GM21717 (cell line): ENCODE results near the gene ETS1.

ENCODE experiments used
- ATAC-seq: cut with Tn5 transposase; IDR thresholded peaks from one replicate; pipeline ENCODE4 v1.9.1; 2021; ENCODE audit warnings: mild to moderate bottlenecking, moderate library complexity; ENCODE audit not compliant: unreplicated experiment

ETS1 gene

DNA sequence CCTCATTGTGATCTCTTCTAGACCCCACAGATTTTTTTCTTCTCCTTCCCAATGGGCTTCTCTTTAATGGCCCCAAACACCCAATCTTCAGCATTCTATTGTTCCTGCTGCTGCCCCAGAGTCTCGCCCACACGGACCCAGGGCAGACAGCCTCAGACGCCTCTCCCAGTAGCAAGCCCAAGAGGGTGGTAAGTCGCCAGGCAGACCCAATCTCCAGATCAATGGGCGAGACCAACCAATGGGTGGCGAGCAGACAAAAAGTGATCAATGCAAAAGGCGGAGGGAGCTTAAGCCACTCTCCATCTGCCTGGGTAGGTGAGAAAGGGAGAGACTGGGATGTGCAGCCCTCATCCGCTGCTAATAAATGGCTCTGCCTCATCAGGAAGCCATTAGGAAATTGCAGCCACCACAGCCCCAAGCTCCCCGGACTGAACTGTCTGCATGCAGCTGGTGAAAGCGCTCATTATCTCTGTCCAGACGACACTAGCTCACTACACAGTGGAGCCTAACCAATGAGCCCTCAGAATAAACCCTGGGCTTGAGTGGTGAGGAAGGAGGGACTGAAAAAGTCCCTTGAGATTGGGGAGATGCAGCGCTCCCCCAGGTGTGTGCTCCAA is 81.8 kb downstream of the ETS1 start:
- ATAC-seq: no peak

DNA sequence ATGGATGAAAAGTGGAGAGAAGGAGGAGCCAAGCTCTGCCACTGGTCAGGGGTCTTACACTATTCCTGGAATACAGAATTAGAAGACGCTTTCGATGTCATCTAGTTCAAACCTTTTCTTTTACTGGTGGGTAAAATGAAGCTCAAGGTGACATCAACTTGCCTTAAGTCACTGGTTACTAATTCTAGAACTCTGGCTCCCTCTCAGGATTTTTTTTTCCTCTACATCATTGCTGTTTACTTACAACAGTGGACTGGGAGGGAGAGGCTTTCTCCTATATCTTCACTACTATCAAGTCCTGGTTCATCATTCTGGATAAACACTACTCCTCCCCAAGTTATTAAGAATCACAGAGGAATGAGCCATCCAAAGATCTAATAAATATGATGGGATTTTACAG is 82.9 kb downstream of the ETS1 start:
- no peak for ATAC-seq

DNA sequence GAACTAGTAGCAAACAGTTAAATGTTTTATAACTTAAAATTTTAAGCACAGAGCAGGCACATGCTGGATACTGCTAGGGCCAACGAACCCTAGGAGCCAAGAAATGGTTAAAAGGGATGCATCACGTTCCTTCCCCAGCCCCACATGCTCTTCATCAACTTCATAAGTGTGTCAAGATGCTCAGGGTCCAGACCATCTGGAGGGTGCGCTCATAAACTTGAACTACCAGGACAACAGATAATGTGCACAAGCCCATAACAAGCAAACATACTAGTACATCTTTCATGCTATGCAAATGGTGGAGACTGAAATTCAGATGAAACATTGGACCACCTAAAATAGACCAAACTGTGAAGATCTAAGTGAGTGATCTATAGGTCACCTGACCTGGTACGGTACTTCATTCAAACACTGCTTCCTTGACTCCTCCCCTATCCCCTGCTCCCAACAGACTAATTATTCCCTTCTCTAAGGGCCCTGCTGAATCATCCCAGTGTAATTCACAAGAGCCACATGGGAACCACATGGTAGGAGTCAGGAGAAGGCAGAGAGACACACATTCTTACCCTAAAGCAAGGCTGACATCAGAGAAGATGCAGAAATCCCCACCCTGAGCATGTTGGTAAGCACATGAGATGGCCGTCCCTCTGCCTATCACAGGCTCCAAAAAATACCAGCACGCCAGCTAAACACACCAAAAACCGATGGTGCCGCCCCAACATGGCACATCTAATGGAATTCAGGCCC is 83.9 kb downstream of the ETS1 start:
- no peak for ATAC-seq

DNA sequence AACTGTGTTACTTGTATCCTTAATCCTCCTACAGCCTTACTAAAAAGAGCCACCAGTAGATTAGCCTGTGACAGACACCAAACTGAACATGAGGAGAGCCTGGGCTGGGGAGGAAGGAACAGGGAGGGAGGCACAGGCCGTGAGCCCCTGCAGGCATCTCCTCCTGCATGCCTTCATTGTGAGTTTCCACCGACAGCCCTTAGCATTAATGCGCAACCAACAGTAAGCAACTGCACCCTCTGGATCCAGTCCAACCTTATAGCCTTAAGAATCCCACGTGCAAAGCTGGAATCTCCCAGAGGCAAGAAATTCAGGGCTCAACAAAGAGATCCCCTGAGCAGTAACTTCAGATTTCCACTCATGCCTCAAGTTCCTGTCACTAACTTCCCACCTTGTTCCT is 84.6 kb downstream of the ETS1 start:
- ATAC-seq: no peak

DNA sequence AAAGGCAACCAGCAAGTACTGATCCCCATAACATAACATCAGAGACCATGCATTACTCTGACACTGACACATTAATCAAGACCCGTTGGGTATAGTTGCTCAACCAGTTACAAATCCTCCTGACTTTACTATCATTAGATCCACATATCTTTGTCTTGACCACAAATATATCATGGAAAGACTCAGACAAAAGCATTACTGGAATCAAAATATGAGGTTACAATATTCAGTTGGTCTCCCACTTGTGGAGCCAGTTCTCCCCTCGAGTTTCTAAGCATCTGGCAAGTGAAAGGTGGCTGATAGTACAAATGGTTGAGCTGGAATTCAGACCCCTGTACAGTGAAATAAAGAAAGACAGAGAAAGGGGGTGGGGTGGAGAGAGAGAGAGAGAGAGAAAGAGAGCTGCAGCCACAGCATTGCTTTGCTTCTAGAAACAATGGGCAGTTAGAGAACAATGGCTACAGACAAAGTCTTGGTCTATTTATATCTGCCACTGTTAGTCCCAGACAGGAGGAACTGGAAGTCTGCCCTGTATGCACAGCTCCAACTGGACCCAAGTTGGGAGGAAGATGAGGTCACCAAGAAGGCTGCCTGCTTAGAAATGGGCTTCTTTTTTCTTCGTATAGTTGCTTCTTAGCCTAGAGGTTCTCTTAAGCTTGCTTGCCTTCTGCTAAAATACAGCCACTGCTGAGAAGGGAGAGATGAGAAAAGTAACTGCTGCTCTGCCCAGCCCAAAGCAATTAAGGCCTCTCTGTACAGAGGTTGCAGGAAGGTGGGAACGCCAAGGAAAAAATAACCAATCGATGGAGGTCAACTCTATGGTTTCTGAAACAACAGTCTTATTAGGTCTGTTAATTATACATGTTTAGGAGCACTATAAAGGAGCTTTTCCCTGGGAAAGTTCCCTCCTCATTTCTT is 85.5 kb downstream of the ETS1 start:
- ATAC-seq: no peak

DNA sequence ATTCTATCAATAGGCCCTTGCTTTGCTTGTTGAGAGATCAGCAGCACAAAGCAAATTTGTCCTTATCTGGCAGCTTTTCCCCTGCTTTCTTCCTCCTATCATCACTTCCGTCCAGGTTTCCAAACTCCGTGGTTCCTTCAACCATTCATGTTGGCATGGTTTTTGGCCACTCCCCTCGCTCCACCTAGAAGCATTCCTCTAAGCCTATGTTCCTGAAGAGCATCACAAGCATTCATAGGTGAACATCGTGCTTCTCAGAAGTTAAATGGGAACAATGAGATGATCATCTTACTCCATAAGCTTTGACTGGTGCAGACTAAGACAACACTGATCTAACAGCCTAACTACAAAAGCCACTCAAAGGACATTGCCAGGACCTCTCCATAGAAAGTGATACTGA is 86.3 kb downstream of the ETS1 start:
- no peak for ATAC-seq

DNA sequence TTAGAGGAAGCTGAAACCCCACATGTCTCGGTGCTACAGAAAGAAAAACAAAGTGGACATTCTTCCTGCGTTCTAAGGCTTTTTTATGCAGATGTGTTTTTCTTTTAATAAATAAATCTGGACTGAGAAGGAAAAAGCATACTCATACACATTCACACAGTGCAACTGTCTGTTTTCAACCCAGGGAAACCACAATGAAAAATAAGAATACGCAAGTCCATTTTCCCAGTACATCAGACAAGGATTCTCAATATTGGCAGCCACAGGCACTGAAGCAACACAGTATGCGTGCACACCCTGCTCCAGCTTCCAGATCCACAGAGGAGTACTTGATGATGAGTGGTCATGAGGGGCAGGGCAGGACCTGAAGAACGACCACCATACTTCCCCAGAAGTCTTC is 86.9 kb downstream of the ETS1 start:
- ATAC-seq: no peak

DNA sequence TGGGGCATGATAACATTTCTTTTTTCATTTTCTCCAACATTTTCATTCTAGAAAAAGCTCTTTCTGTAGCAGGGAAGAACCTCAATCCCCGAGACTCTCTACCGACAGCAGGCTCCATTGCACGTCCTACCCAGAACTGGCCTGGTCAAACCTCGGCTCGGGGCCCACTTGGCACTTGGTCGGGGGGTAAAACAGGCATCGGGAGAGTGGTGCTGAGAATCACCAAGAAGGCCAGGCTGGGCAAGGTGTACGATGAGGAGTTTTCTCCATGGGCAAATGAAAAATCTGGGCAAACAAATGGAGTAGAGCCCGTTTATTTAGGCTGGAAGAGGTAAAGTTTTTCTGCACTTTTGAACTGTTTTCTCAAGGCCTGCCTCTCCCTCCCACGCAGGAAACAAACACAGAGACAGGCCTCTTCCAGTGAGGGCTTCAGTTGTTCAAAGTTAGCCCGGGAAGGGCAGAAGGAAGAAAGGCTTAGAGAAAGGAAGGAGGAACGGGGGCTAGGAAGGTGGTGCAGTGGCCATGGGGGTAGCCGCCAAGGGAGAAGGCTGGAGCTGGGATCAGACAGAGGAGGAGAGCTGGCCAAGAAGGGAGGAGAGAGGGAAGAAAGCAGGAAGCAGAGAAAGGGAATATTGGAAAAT is 87.6 kb downstream of the ETS1 start:
- ATAC-seq: no peak

DNA sequence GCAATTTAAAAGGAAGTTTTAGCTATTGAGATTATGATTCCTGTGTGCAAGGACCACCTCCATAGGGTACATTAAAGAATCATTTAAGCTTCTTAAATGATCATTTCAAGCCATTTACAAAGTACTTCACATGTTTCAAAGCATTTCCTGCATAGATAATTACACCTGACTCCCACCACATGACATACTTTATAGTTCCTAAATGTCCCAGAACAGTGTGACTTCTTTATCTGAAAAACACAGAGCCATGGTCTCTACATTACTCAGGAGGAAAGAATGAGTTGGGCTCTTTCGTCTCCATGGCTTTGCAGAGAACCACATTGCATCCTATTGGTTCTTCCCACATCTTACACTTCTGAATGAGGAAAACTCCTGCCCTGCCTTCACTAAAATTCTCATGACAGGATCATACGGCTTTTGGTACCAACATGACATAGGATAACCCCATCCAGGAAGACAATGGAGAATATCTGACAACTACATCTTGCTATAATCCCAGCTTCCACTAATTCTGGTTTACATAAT is 88.6 kb downstream of the ETS1 start:
- ATAC-seq: no peak

DNA sequence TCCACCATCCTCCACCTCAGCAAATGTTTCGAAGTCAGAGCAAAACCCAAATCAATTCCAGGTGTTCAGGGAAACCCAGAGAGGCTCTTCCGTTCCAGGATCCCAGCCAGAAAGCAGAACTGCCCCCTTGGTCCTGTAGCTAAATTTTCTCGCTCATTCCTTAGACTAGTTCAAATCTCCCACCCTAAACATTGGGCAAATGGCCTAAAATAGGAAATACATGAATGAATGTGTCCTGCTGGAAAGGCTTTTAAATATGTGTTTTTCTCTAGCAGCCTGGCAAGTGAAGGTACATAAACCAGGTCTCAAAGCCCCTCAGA is 89.6 kb downstream of the ETS1 start:
- ATAC-seq: no peak

DNA sequence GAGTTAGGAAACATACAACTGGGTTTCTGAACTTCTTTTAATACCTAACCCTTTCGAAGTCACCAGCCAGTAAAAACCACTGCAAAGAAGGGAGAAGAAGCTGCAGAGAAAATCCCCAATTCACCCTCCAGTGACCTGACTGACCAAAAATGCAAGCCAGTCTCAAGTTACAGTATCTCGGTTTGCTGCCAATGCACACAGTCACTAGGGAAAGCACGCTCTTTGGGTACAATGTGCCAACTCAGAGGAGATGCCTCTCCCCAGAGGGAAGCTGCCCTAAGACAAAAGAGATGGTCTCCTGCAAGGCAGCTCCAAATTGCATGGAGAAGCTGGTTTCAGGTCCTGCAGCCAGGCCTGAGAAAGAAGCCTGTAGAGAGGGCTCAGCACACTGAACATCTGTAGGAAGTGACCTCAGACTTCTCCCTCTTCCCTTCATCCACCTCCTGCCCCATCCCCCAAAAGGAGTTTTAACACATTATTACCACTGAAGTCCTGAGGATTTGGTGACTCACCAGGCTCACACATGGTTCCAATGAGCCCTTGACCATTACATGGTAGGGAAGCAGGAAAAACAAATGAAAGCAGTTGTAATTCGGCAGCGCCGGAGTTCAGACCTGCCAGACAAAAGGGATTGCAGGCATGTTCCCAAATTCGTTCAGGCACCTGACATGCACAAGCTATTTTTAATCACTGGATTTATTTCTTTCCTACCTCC is 90.1 kb downstream of the ETS1 start:
- ATAC-seq: peak; percentile 67

DNA sequence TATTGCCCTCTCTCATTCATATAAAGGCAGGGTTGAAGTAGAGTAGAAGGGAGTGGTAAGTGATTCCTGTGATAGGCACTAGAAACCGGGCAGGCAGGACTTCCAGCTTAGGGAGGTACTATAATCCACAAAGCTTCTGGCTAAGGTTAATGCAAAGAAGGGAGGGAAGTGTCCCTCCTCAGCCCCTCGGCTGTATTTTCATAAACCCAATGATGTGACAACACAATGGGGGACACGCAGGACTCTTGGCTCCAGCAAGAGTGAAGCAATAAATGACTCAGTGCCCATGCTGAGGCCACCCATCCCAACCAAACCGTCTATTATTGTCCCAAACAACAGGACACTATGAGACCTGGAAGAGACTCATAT is 90.7 kb downstream of the ETS1 start:
- no peak for ATAC-seq

DNA sequence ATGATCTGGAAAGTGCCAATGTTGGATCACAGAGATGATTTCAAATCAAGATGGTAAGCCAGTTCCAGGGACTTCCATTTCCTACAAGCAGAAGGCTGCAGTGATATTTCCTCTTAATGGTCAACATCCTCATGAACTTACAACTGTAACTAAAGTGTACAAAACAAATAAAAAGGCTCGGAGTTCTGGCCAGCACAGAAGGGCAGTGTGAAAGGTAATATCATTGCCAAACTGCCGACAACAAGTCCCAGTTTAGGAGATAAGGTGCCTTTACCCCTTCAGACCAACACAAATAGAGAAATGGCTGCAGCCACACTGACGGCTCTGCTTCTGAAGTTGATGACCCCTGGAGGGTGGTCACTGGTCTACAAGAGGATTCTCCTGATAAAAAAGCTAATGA is 91.1 kb downstream of the ETS1 start:
- no peak for ATAC-seq

DNA sequence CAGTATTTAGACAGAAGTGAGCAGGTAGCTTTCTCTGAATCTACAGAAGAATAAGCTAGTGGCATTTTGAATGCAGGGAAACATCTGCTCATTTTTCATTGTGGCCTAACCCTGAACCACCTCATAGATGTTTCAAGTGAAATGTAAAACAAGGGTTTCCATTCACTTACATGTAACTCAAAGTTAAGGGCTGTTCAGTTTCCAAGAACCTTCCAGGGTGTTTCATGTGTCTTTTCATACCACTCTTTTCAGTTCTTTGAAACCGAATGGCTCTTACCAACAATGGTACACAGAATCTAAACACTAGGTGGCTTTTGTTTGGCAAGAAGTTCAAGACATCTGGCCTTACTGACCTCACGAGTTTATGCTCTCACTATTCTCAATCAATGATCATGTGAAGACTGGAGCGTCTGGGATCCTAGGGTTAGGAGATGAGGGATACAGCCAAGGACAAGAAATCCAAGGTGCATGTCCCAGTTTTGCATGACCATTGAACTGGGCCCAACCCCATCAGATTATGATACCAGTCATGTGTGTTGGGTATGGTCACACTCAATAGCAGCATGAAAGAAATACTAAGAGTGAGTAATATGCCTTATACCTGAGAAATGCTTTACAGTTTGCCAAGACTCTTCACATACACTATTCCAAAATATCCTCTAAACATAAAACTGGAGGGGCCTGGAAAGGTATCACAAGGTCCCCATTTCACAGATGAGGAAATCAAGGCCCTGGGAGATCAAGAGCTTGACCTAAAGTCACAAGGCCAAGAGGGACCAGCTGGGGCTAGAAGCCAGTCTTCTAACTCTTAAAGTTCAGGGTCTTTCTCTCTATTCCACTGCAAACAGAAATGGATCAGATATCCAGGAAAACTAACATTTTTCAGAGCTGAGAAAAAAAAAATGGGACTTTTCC is 92.7 kb downstream of the ETS1 start:
- ATAC-seq: no peak

DNA sequence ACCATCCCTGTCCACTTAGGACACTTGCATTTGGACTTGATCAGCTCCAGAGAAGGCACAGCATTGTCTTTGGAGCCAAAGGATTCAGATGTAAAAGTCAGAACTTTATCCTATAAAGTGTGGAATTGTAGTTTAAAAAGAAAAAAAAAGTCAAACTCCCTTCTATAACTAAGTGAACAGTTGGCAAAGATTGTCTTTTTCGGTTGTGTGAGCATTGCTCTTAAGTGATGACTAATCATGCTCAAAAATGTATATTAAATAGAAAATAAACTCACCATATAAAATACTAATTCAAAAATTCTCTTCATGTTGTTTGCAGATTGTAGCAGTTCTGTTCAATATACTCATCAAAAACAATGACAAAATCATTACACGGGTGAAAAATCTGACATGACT is 93.8 kb downstream of the ETS1 start:
- ATAC-seq: no peak

DNA sequence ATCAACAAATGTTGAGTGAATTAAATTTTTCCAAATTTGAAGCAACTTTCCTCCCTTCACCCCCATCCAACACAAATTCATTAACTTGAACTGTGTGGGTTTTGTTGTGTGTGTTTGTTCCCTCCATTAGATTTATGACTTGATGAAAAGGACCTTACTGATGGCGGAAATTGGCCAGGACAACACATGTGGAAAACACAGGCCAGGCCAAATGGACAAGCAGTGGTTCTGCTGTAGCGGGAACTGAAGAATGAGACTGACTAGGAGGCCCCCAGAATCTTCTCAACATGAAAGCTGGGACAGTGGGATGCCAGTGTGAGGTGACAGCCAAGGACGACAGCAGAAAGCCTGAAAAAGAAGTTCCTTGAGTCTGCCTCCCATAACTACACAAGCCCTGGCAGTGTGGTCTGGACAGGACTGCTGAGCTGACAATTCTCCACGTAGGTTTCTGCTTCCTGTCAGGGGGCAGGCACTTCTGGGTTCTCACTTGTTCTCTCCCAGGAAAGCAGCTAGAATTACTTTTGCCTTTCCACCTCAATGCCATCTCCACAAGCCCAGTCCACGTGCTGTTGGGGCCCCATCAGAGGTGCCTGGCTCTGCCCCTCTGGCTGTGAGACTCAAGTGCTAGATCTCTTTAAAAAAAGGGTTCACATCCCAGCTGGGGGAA is 94.3 kb downstream of the ETS1 start:
- ATAC-seq: no peak

DNA sequence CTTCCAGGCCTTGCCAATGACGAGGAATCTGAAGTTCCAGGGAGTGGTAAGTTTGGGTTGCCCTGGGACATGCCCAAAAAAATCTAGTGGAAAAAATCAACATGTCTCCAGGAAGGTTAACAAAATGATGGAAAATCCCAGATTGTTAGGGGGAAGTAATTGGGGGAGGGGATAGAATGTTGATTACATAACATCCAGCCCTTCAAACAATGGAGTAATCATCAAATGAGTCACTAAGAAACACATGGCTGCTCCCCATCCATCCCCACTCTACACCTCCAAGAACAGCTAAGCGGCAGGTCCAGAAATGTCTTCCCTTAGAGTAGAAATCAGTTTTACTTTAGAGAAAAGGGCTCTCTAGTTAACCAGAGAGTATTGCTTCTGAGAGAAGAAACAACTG is 94.9 kb downstream of the ETS1 start:
- ATAC-seq: no peak

DNA sequence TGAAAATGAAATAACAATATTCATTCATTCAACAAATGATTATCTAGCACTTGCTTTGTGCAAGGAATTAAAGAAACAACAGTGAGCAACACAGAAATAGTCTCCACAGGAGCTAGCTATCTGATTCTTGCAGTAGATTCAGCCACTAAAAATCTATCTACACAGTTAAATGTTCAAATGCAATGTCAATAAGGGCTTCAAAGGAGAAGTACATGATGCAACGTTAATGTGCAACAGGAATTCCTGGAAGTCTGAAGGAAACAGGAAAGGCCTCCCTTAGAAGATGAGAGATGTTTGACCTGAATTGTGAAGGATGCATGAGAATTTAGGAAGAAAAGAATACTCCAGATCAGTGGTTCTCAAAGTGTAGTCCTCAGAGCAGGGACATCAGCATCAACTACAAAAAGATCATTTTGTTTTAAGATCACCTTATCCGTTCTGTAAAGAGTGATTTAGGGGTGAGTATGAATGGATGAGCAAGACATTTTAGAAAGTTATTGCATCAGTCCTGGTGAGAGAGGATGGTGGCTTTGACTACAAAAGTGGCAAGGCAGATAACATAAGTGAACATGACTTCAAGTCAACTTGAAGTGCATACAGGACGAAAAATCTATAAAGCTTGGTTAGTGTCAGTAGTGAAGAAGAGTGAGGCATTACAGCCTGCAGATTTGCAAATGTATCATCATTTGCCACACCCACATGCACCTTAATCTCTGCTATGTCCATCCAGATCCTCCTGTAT is 96.0 kb downstream of the ETS1 start:
- no peak for ATAC-seq
